Hepatocyte (in vitro differentiated cells): ENCODE results near the gene MUC2. TPM values are rescaled to one million over a fixed set of nuclear protein-coding genes. Genes with fewer than 3 reads are reported as not detected.

Experiments
- DNase-seq: peaks from one replicate; pipeline ENCODE4 v3.0.0-alpha.2; 2016; ENCODE audit warnings: low spot score
- H2AFZ ChIP-seq: fragments of 200-600 bp; sonication (generic); 2 replicates; pipeline ENCODE4 v1.6.0; 2016; ENCODE audit warnings: antibody characterized with exemption, mild to moderate bottlenecking
- H3K27ac ChIP-seq: fragments of 200-600 bp; sonication (generic); 2 replicates; pipeline ENCODE4 v1.5.1; 2016; ENCODE audit warnings: mild to moderate bottlenecking
- H3K27me3 ChIP-seq: fragments of 200-600 bp; sonication (generic); 2 replicates; pipeline ENCODE4 v1.6.1; 2016
- H3K36me3 ChIP-seq: fragments of 200-600 bp; sonication (generic); replicated peaks from 2 replicates; pipeline ENCODE4 v1.5.1; 2016; ENCODE audit warnings: low read depth; ENCODE audit not compliant: insufficient read depth
- H3K4me1 ChIP-seq: fragments of 200-600 bp; sonication (generic); 2 replicates; pipeline ENCODE4 v1.5.1; 2016; ENCODE audit warnings: mild to moderate bottlenecking, moderate library complexity; ENCODE audit not compliant: insufficient read depth
- H3K4me2 ChIP-seq: fragments of 200-600 bp; sonication (generic); 2 replicates; pipeline ENCODE4 v1.6.0; 2016
- H3K4me3 ChIP-seq: fragments of 200-600 bp; sonication (generic); 2 replicates; pipeline ENCODE4 v1.5.1; 2016; ENCODE audit warnings: mild to moderate bottlenecking
- H3K79me2 ChIP-seq: fragments of 200-600 bp; sonication (generic); 2 replicates; pipeline ENCODE4 v1.6.0; 2017; ENCODE audit warnings: mild to moderate bottlenecking
- H3K9me2 ChIP-seq: fragments of 200-600 bp; sonication (generic); replicated peaks from 2 replicates; pipeline ENCODE4 v1.6.0; 2017; ENCODE audit warnings: mild to moderate bottlenecking; ENCODE audit not compliant: insufficient read depth
- H3K9me3 ChIP-seq: fragments of 200-600 bp; sonication (generic); 2 replicates; pipeline ENCODE4 v1.5.1; 2016; ENCODE audit warnings: low read depth, mild to moderate bottlenecking
- H4K20me1 ChIP-seq: fragments of 200-600 bp; sonication (generic); 2 replicates; pipeline ENCODE4 v1.6.0; 2016; ENCODE audit warnings: mild to moderate bottlenecking; ENCODE audit not compliant: insufficient read depth, poor library complexity, severe bottlenecking
- EZH2 ChIP-seq: fragments of 200-600 bp; sonication (generic); IDR thresholded peaks from 2 replicates; pipeline ENCODE4 v1.6.1; 2016; ENCODE audit warnings: antibody characterized with exemption, mild to moderate bottlenecking, borderline replicate concordance
- EZH2phosphoT487 ChIP-seq: fragments of 200-600 bp; sonication (generic); IDR thresholded peaks from one replicate; pipeline ENCODE4 v1.6.1; 2018; ENCODE audit warnings: antibody characterized with exemption, mild to moderate bottlenecking, low read depth, moderate library complexity; ENCODE audit not compliant: unreplicated experiment, severe bottlenecking
- WGBS: methylation state at CpG from one replicate; pipeline ENCODE4 v1.1.6; 2016; ENCODE audit warnings: low lambda C conversion rate; ENCODE audit errors: missing lambda C conversion rate; 5-methylcytosine and 5-hydroxymethylcytosine counted together
- polyA plus RNA-seq: library from polyadenylated mRNA; unstranded; fragments of >200 nt; fragmentation: Nextera tagmentation; extraction: Ambion mirVana; gene quantifications from 2 replicates; pipeline ENCODE4 v1.2.1, GENCODE V29; 2016
- total RNA-seq: library from RNA; depleted of rRNA; stranded (reverse); fragments of >200 nt; gene quantifications from 2 replicates; pipeline ENCODE4 v1.2.3, GENCODE V29; 2014
- TF ChIP-seq, protein P1 (sequence below): fragments of 200-600 bp; sonication (generic); IDR thresholded peaks from 2 replicates; pipeline ENCODE4 v1.5.1; 2016; ENCODE audit warnings: antibody characterized with exemption, mild to moderate bottlenecking; ENCODE audit not compliant: poor library complexity

MUC2 gene
- total and polyA plus RNA-seq, 2 experiments from 2014 or later = 0.77 to 6.7 TPM

- Histone ChIP-seq H3K79me2 (no peaks in the 10 kb centered on the region), H3K9me3 (no peaks in the 10 kb centered on the region), H3K9me2 (no peaks in the 10 kb centered on the region), H3K36me3 (no peaks in the 10 kb centered on the region), H4K20me1 (no peaks in the 10 kb centered on the region), H3K4me3 (no peak overlapping the region), H3K27me3 (no peaks in the 10 kb centered on the region), H3K27ac (no peak overlapping the region), H2AFZ (no peak overlapping the region), H3K4me2 (no peak overlapping the region), H3K4me1 (no peaks in the 10 kb centered on the region)
- TF ChIP-seq EZH2 = no peak
- TF ChIP-seq EZH2phosphoT487 = no peak
- 88% methylated on average over 27 of the region's 28 CpGs for WGBS
- DNase-seq = no peak
Observed at GRCh38 chr11:1121813-1122663, 47.4 kb downstream of the MUC2 start.

- Histone ChIP-seq H3K36me3 (no peaks in the 10 kb centered on the region), H3K4me2 (no peak overlapping the region), H3K4me1 (no peaks in the 10 kb centered on the region), H3K79me2 (no peaks in the 10 kb centered on the region), H3K9me2 (no peaks in the 10 kb centered on the region), H3K27ac (no peak overlapping the region), H3K4me3 (no peak overlapping the region), H2AFZ (no peak overlapping the region), H3K9me3 (no peaks in the 10 kb centered on the region), H3K27me3 (no peaks in the 10 kb centered on the region), H4K20me1 (no peaks in the 10 kb centered on the region)
- TF ChIP-seq EZH2 (no peak), EZH2phosphoT487 (no peak)
- TF ChIP-seq, protein P1, sequence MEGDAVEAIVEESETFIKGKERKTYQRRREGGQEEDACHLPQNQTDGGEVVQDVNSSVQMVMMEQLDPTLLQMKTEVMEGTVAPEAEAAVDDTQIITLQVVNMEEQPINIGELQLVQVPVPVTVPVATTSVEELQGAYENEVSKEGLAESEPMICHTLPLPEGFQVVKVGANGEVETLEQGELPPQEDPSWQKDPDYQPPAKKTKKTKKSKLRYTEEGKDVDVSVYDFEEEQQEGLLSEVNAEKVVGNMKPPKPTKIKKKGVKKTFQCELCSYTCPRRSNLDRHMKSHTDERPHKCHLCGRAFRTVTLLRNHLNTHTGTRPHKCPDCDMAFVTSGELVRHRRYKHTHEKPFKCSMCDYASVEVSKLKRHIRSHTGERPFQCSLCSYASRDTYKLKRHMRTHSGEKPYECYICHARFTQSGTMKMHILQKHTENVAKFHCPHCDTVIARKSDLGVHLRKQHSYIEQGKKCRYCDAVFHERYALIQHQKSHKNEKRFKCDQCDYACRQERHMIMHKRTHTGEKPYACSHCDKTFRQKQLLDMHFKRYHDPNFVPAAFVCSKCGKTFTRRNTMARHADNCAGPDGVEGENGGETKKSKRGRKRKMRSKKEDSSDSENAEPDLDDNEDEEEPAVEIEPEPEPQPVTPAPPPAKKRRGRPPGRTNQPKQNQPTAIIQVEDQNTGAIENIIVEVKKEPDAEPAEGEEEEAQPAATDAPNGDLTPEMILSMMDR = no peak
- DNase-seq = no peak
- WGBS = 84% methylated on average over 7 of the region's 7 CpGs
Observed at GRCh38 chr11:1122664-1123002, 48.0 kb downstream of the MUC2 start.

- 93% methylated on average over 1 of the region's 1 CpG for WGBS
- Histone ChIP-seq H2AFZ (no peak overlapping the region), H3K4me2 (no peak overlapping the region), H4K20me1 (no peaks in the 10 kb centered on the region), H3K4me3 (no peak overlapping the region), H3K36me3 (no peaks in the 10 kb centered on the region), H3K9me2 (no peaks in the 10 kb centered on the region), H3K9me3 (no peaks in the 10 kb centered on the region), H3K27me3 (no peaks in the 10 kb centered on the region), H3K4me1 (no peaks in the 10 kb centered on the region), H3K27ac (no peak overlapping the region), H3K79me2 (no peaks in the 10 kb centered on the region)
- TF ChIP-seq EZH2 (no peak), EZH2phosphoT487 (no peak)
- TF ChIP-seq, protein P1 = no peak
- DNase-seq = no peak
Observed at GRCh38 chr11:1123970-1124369, 49.3 kb downstream of the MUC2 start.

Other genes starting within 250 kb of the MUC2 start
- gene CRACR2B, start 247.0 kb upstream of the MUC2 start, total RNA-seq = 9.7 and 10.2 TPM in 2 replicates
- 33.2 and 39.7 TPM in 2 replicates for gene CRACR2B, start 247.0 kb upstream of the MUC2 start, polyA plus RNA-seq
- 248 and 260 TPM in 2 replicates for gene CD151, start 241.9 kb upstream of the MUC2 start, total RNA-seq
- gene CD151, start 241.9 kb upstream of the MUC2 start, polyA plus RNA-seq = 356 and 392 TPM in 2 replicates
- gene POLR2L, start 232.3 kb upstream of the MUC2 start, total RNA-seq = 38.0 and 50.2 TPM in 2 replicates
- gene POLR2L, start 232.3 kb upstream of the MUC2 start, polyA plus RNA-seq = 372 and 402 TPM in 2 replicates
- 62.5 and 82.8 TPM in 2 replicates for gene TSPAN4, start 232.0 kb upstream of the MUC2 start, total RNA-seq
- gene TSPAN4, start 232.0 kb upstream of the MUC2 start, polyA plus RNA-seq = 148 and 177 TPM in 2 replicates
- 61.5 and 92.4 TPM in 2 replicates for gene CHID1, start 164.1 kb upstream of the MUC2 start, total RNA-seq
- gene CHID1, start 164.1 kb upstream of the MUC2 start, polyA plus RNA-seq = 152 and 155 TPM in 2 replicates
- 57.8 and 68.0 TPM in 2 replicates for gene AP2A2, start 149.0 kb upstream of the MUC2 start, total RNA-seq
- 49.7 and 56.2 TPM in 2 replicates for gene AP2A2, start 149.0 kb upstream of the MUC2 start, polyA plus RNA-seq
- not detected in 2 replicates for gene MUC6, start 38.2 kb upstream of the MUC2 start, total RNA-seq
- gene MUC6, start 38.2 kb upstream of the MUC2 start, polyA plus RNA-seq = not detected in 2 replicates
- gene MUC5AC, start 83.1 kb downstream of the MUC2 start, total RNA-seq = under 0.01 and 0.07 TPM in 2 replicates
- 0.02 and 0.08 TPM in 2 replicates for gene MUC5AC, start 83.1 kb downstream of the MUC2 start, polyA plus RNA-seq
- 0.07 and 0.08 TPM in 2 replicates for gene MUC5B, start 148.2 kb downstream of the MUC2 start, total RNA-seq
- gene MUC5B, start 148.2 kb downstream of the MUC2 start, polyA plus RNA-seq = 0.06 and 0.15 TPM in 2 replicates
- 33.3 and 40.9 TPM in 2 replicates for gene TOLLIP, start 234.8 kb downstream of the MUC2 start, total RNA-seq
- gene TOLLIP, start 234.8 kb downstream of the MUC2 start, polyA plus RNA-seq = 80.9 and 84.0 TPM in 2 replicates